CD4-positive, alpha-beta memory T cell (primary cell): ENCODE data around the gene TAS2R40. TPM values are rescaled to one million over a fixed set of nuclear protein-coding genes. Genes with fewer than 3 reads are reported as not detected.
A peak's percentile ranks its signal among the peaks of the same experiment; 100 is the strongest.

Source experiments
- CTCF ChIA-PET: fragments of 350-600 bp; sonication (Branson Sonifier 250); formaldehyde crosslinking; loops from one replicate; lab custom pipeline; 2021; ENCODE audit warnings: inconsistent platforms; ENCODE audit not compliant: partially characterized antibody; lab: Charles Lee
- POLR2A ChIA-PET: fragments of 350-600 bp; sonication (Branson Sonifier 250); formaldehyde crosslinking; loops from one replicate; lab custom pipeline; 2021; ENCODE audit not compliant: partially characterized antibody; lab: Charles Lee
- DNase-seq, 5 donors: peaks; one replicate each; pipeline versions ENCODE4 v3.0.0 to v3.0.0-alpha.2; 2020 to 2022; ENCODE audit warnings: mixed read lengths in 1 of 5
- H3K27ac ChIP-seq: one replicate; pipeline ENCODE4 v1.7.0; 2013; ENCODE audit warnings: low read depth, low read length
- H3K27me3 ChIP-seq: 2 replicates; pipeline ENCODE4 v1.7.0; 2013; ENCODE audit warnings: mild to moderate bottlenecking, low read length, moderate library complexity; ENCODE audit not compliant: insufficient read depth
- H3K36me3 ChIP-seq: 2 replicates; pipeline ENCODE4 v1.7.0; 2013; ENCODE audit warnings: mild to moderate bottlenecking, low read length, moderate library complexity; ENCODE audit not compliant: insufficient read depth
- H3K4me1 ChIP-seq: 2 replicates; pipeline ENCODE4 v1.7.0; 2013; ENCODE audit warnings: mild to moderate bottlenecking, low read length, moderate library complexity; ENCODE audit not compliant: insufficient read depth
- H3K4me3 ChIP-seq, 2 donors: one replicate each; pipeline ENCODE4 v1.7.0; 2013; ENCODE audit warnings: low read length in 2 of 2, mild to moderate bottlenecking in 1 of 2
- H3K9me3 ChIP-seq, 2 donors: one replicate each; pipeline ENCODE4 v1.7.0; 2013; ENCODE audit warnings: low read length in 2 of 2, control low read depth in 1 of 2; ENCODE audit not compliant: control insufficient read depth in 1 of 2
- H3K27ac Mint-ChIP-seq, 7 donors: one replicate each; pipeline ENCODE4 v1.8.0; 2020 to 2021; ENCODE audit warnings: mixed read lengths in 7 of 7, mild to moderate bottlenecking in 6 of 7, inconsistent platforms in 3 of 7, moderate library complexity in 3 of 7
- H3K27me3 Mint-ChIP-seq, 2 donors: one replicate each; pipeline ENCODE4 v1.8.0; 2020 to 2021; ENCODE audit warnings: mixed read lengths in 2 of 2
- H3K36me3 Mint-ChIP-seq, 2 donors: one replicate each; pipeline ENCODE4 v1.8.0; 2020 to 2021; ENCODE audit warnings: mixed read lengths in 2 of 2, inconsistent platforms in 1 of 2, mild to moderate bottlenecking in 1 of 2
- H3K4me1 Mint-ChIP-seq, 4 donors: one replicate each; pipeline ENCODE4 v1.8.0; 2020 to 2021; ENCODE audit warnings: mixed read lengths in 4 of 4, mild to moderate bottlenecking in 1 of 4
- H3K4me3 Mint-ChIP-seq, 8 donors: one replicate each; pipeline ENCODE4 v1.8.0; 2020 to 2021; ENCODE audit warnings: mixed read lengths in 8 of 8, mild to moderate bottlenecking in 7 of 8, moderate library complexity in 6 of 8, inconsistent platforms in 3 of 8
- H3K9me3 Mint-ChIP-seq, 8 donors: one replicate each; pipeline ENCODE4 v1.8.0; 2020 to 2021; ENCODE audit warnings: mixed read lengths in 8 of 8, mild to moderate bottlenecking in 5 of 8, inconsistent platforms in 3 of 8, moderate library complexity in 1 of 8
- intact Hi-C: fragments of 100-400 bp; cut with micrococcal nuclease; formaldehyde crosslinking; loops from one replicate; pipeline ENCODE4 v1.15.1; 2023
- polyA plus RNA-seq, 2 donors: library from polyadenylated mRNA; unstranded; fragments of 300-500 nt; fragmentation: Illumina TruSeq; gene quantifications; one replicate each; pipeline ENCODE4 v1.2.3, GENCODE V29; 2021
- total RNA-seq, 2 experiments: library from RNA; stranded (reverse); gene quantifications; one replicate each; pipeline ENCODE4 v1.2.3, GENCODE V29; 2021

Gene TAS2R40
- total and polyA plus RNA-seq, 4 experiments from 2014 or later, result not detected

- Histone ChIP-seq H3K9me3 (peaks cover 0 to 7% of the 10 kb centered on the region in 2 donors), H3K27me3 (peaks cover 6% of the 10 kb centered on the region), H3K27ac (no peak overlapping the region), H3K4me3 (no peak overlapping the region), H3K36me3 (no peaks in the 10 kb centered on the region), H3K4me1 (peaks cover 16% of the 10 kb centered on the region)
- Mint-ChIP-seq H3K27me3 (peaks cover 3 to 15% of the 10 kb centered on the region in 2 donors), H3K27ac (no peak overlapping the region), H3K9me3 (peaks cover 0 to 28% (median 20%) of the 10 kb centered on the region in 8 donors), H3K36me3 (peaks cover 10 to 17% of the 10 kb centered on the region in 2 donors), H3K4me3 (no peak overlapping the region), H3K4me1 (peaks cover 18 to 32% (median 24%) of the 10 kb centered on the region in 4 donors)
- ChIA-PET CTCF (interaction anchor here (0.7 to 14.0 kb wide), 48 partner anchors 8 to 941 kb away, joined by 3 to 513 read pairs (median 6); partner anchors contain the start of genes CASP2, CLCN1, EPHA1 and GSTK1), POLR2A (interaction anchor here (0.6 to 4.0 kb wide), 17 partner anchors 9 to 431 kb away, joined by 3 to 51 read pairs (median 13); partner anchors contain the start of genes CASP2, GSTK1 and ZYX)
- DNase-seq, result no peak
- intact Hi-C loops, result loop anchor here (1.0 to 5.0 kb wide), 10 partner anchors 10 to 887 kb away; partner anchors contain the start of genes GSTK1 and ZYX
These were observed 18.0 kb downstream of the TAS2R40 start for GRCh38 chr7:143239813-143240212.

GRCh38 chr7:143240291-143241168 is 18.7 kb downstream of the TAS2R40 start:
- Mint-ChIP-seq H3K9me3 (peaks cover 0 to 26% (median 17%) of the 10 kb centered on the region in 8 donors), H3K4me1 (peaks cover 24 to 40% (median 31%) of the 10 kb centered on the region in 4 donors), H3K36me3 (peaks cover 9 to 17% of the 10 kb centered on the region in 2 donors), H3K27me3 (peaks cover 2 to 11% of the 10 kb centered on the region in 2 donors), H3K4me3 (peak overlapping the region in 3 of 8 donors; percentile 30 to 57 (median 37)), H3K27ac (peak overlapping the region in 5 of 7 donors; percentile 14 to 77 (median 48))
- H3K4me1 ChIP-seq, result peaks cover 24% of the 10 kb centered on the region
- peaks cover 6% of the 10 kb centered on the region for H3K27me3 ChIP-seq
- peaks cover 0 to 7% of the 10 kb centered on the region in 2 donors for H3K9me3 ChIP-seq
- H3K27ac ChIP-seq, result no peak overlapping the region
- H3K36me3 ChIP-seq, result no peaks in the 10 kb centered on the region
- no peak overlapping the region for H3K4me3 ChIP-seq
- POLR2A ChIA-PET, result interaction anchor here (0.6 to 4.0 kb wide), 25 partner anchors 9 to 432 kb away, joined by 3 to 51 read pairs (median 6); partner anchors contain the start of genes CASP2, EPHA1, GSTK1 and ZYX
- intact Hi-C loops, result loop anchor here (1.0 to 5.0 kb wide), 10 partner anchors 10 to 887 kb away; partner anchors contain the start of genes GSTK1 and ZYX
- peak; percentile 74 to 79 (median 77) for DNase-seq
- CTCF ChIA-PET, result interaction anchor here (0.5 to 14.0 kb wide), 60 partner anchors 9 to 941 kb away, joined by 3 to 513 read pairs (median 6); partner anchors contain the start of genes CASP2, CLCN1, EPHA1 and GSTK1

- intact Hi-C loops, result loop anchor here (5.0 kb wide), 1 partner anchor 885 kb away; no protein-coding TSS in a partner anchor
These were observed 20.5 kb downstream of the TAS2R40 start for GRCh38 chr7:143242306-143242705.

GRCh38 chr7:143243111-143243510 is 21.3 kb downstream of the TAS2R40 start:
- peaks cover 48% of the 10 kb centered on the region for H3K4me1 ChIP-seq
- POLR2A ChIA-PET, result interaction anchor here (0.6 to 3.6 kb wide), 10 partner anchors 9 to 148 kb away, joined by 3 to 31 read pairs (median 6); partner anchors contain the start of genes CASP2 and GSTK1
- H3K4me3 ChIP-seq, result no peak overlapping the region
- Mint-ChIP-seq H3K4me3 (no peak overlapping the region), H3K36me3 (peaks cover 2 to 8% of the 10 kb centered on the region in 2 donors), H3K4me1 (peaks cover 44 to 65% (median 52%) of the 10 kb centered on the region in 4 donors), H3K9me3 (peaks cover 0 to 4% (median 1%) of the 10 kb centered on the region in 8 donors), H3K27ac (no peak overlapping the region), H3K27me3 (peaks cover 0 to 2% of the 10 kb centered on the region in 2 donors)
- no peaks in the 10 kb centered on the region for H3K27me3 ChIP-seq
- no peaks in the 10 kb centered on the region for H3K36me3 ChIP-seq
- DNase-seq, result no peak
- intact Hi-C loops, result loop anchor here (5.0 kb wide), 1 partner anchor 884 kb away; no protein-coding TSS in a partner anchor
- H3K27ac ChIP-seq, result no peak overlapping the region
- H3K9me3 ChIP-seq, result no peaks in the 10 kb centered on the region
- CTCF ChIA-PET, result interaction anchor here (0.8 to 14.0 kb wide), 12 partner anchors 18 to 174 kb away, joined by 3 to 513 read pairs (median 5); partner anchors contain the start of genes CASP2 and GSTK1

More at GRCh38 chr7:143242306-143242705, 20.5 kb downstream of the TAS2R40 start:
- Mint-ChIP-seq H3K4me1 (peaks cover 40 to 57% (median 47%) of the 10 kb centered on the region in 4 donors), H3K4me3 (no peak overlapping the region), H3K36me3 (peaks cover 2 to 7% of the 10 kb centered on the region in 2 donors), H3K27ac (no peak overlapping the region), H3K27me3 (peaks cover 0 to 2% of the 10 kb centered on the region in 2 donors), H3K9me3 (peaks cover 0 to 8% (median 2%) of the 10 kb centered on the region in 8 donors)
- ChIA-PET POLR2A (interaction anchor here (1.5 to 4.0 kb wide), 4 partner anchors 15 to 134 kb away, joined by 3 to 51 read pairs (median 6); no protein-coding TSS in a partner anchor), CTCF (interaction anchor here (0.8 to 14.0 kb wide), 9 partner anchors 19 to 173 kb away, joined by 3 to 513 read pairs (median 6); partner anchors contain the start of gene GSTK1)
- Histone ChIP-seq H3K27me3 (no peaks in the 10 kb centered on the region), H3K27ac (no peak overlapping the region), H3K4me1 (peaks cover 40% of the 10 kb centered on the region), H3K9me3 (no peaks in the 10 kb centered on the region), H3K36me3 (no peaks in the 10 kb centered on the region), H3K4me3 (no peak overlapping the region)
- no peak for DNase-seq

GRCh38 chr7:143243614-143244013 is 21.8 kb downstream of the TAS2R40 start:
- CTCF ChIA-PET, result interaction anchor here (0.9 to 14.0 kb wide), 13 partner anchors 12 to 174 kb away, joined by 3 to 513 read pairs (median 5); partner anchors contain the start of genes CASP2 and GSTK1
- intact Hi-C loops, result loop anchor here (5.0 kb wide), 1 partner anchor 884 kb away; no protein-coding TSS in a partner anchor
- H3K4me3 Mint-ChIP-seq, result peak overlapping the region in 2 of 8 donors; percentile 43 to 61

GRCh38 chr7:143244321-143244720 is 22.5 kb downstream of the TAS2R40 start:
- H3K9me3 Mint-ChIP-seq, result peaks cover 0 to 12% (median 5%) of the 10 kb centered on the region in 8 donors
- DNase-seq, result no peak
- Histone ChIP-seq H3K36me3 (no peaks in the 10 kb centered on the region), H3K27ac (no peak overlapping the region), H3K4me1 (peaks cover 60% of the 10 kb centered on the region), H3K9me3 (no peaks in the 10 kb centered on the region), H3K4me3 (no peak overlapping the region), H3K27me3 (no peaks in the 10 kb centered on the region)
- H3K27me3 Mint-ChIP-seq, result no peaks in the 10 kb centered on the region
- H3K4me3 Mint-ChIP-seq, result peak overlapping the region in 2 of 8 donors; percentile 8 to 50
- intact Hi-C loops, result loop anchor here (5.0 kb wide), 1 partner anchor 883 kb away; no protein-coding TSS in a partner anchor
- POLR2A ChIA-PET, result interaction anchor here (1.0 to 3.6 kb wide), 11 partner anchors 7 to 136 kb away, joined by 3 to 31 read pairs (median 7); partner anchors contain the start of genes CASP2 and GSTK1
- peak overlapping the region in 4 of 7 donors; percentile 5 to 79 (median 46) for H3K27ac Mint-ChIP-seq
- peaks cover 52 to 78% (median 62%) of the 10 kb centered on the region in 4 donors for H3K4me1 Mint-ChIP-seq
- H3K36me3 Mint-ChIP-seq, result peaks cover 2 to 13% of the 10 kb centered on the region in 2 donors
- CTCF ChIA-PET, result interaction anchor here (0.9 to 14.0 kb wide), 12 partner anchors 12 to 173 kb away, joined by 3 to 513 read pairs (median 6); partner anchors contain the start of gene GSTK1

More at GRCh38 chr7:143243614-143244013, 21.8 kb downstream of the TAS2R40 start:
- Histone ChIP-seq H3K36me3 (no peaks in the 10 kb centered on the region), H3K4me1 (peaks cover 53% of the 10 kb centered on the region), H3K27me3 (no peaks in the 10 kb centered on the region), H3K4me3 (no peak overlapping the region), H3K9me3 (no peaks in the 10 kb centered on the region), H3K27ac (no peak overlapping the region)
- Mint-ChIP-seq H3K27me3 (peaks cover 0 to 2% of the 10 kb centered on the region in 2 donors), H3K36me3 (peaks cover 0 to 11% of the 10 kb centered on the region in 2 donors), H3K4me1 (peaks cover 47 to 70% (median 56%) of the 10 kb centered on the region in 4 donors), H3K27ac (peak overlapping the region in 6 of 7 donors; percentile 6 to 79 (median 34)), H3K9me3 (peaks cover 0 to 6% (median 1%) of the 10 kb centered on the region in 8 donors)
- DNase-seq, result no peak
- POLR2A ChIA-PET, result interaction anchor here (0.6 to 3.6 kb wide), 9 partner anchors 8 to 147 kb away, joined by 3 to 31 read pairs (median 5); partner anchors contain the start of genes CASP2 and GSTK1
